H1 (cell line): ENCODE measurements around the gene RPS6KA4. TPM values are rescaled to one million over a fixed set of nuclear protein-coding genes. Genes with fewer than 3 reads are reported as not detected.

Experiments
- CHD7 ChIP-seq: fragments of 300-600 bp; sonication (generic); IDR thresholded peaks from 2 replicates; pipeline ENCODE4 v1.7.1; 2012; ENCODE audit warnings: low read length, moderate library complexity, mild to moderate bottlenecking, inconsistent platforms; ENCODE audit not compliant: insufficient replicate concordance
- polyA plus RNA-seq, 7 experiments: library from polyadenylated mRNA; depleted of rRNA in 3 of 7; stranded (reverse) in 5 of 7; unstranded in 2 of 7; fragments of >200 nt in 5 of 7; fragments of 200-250 nt in 2 of 7; gene quantifications; 1 replicate in 5 of 7; 2 replicates in 1 of 7; 4 replicates in 1 of 7; pipeline versions ENCODE4 v1.2.1 to v1.2.3, GENCODE V29; 2011 to 2013; ENCODE audit warnings: missing spikeins in 2 of 7, mixed read lengths in 2 of 7
- total RNA-seq: library from RNA; stranded (reverse); fragmentation: NEBNext Ultra II Directional; extraction: Animal tissue kit (Norgen Biotek cat#: 25700); gene quantifications from 2 replicates; pipeline ENCODE4 v1.2.1, GENCODE V29; 2021

Gene RPS6KA4
- total and polyA plus RNA-seq, 2 of the 8 experiments (the other 6 are each of a cell fraction or from before 2014, with no cell fraction given) = 8.2 to 12.6 TPM

GRCh38 chr11:64379160-64379559 is 20.2 kb downstream of the RPS6KA4 start (continued):
- no peak for TF ChIP-seq CHD7
